Endothelial cell of umbilical vein (primary cell): ENCODE data around the gene KCNIP1. TPM values are rescaled to one million over a fixed set of nuclear protein-coding genes. Genes with fewer than 3 reads are reported as not detected.

Experiments
- BruUV-seq: library from RNA; stranded (reverse); fragments of 400-500 nt; replicated peaks from 2 replicates; lab custom pipeline; 2021; lab: Mats Ljungman, UMichigan
- CTCF ChIA-PET: fragments of 300-600, 350-600 bp; sonication (Branson Sonifier 250); formaldehyde crosslinking; loops from one replicate; lab custom pipeline; 2021; ENCODE audit warnings: antibody characterized with exemption, inconsistent platforms; lab: Charles Lee
- POLR2A ChIA-PET: fragments of 300-600, 350-600 bp; sonication (Branson Sonifier 250); formaldehyde crosslinking; loops from one replicate; lab custom pipeline; 2021; ENCODE audit warnings: antibody characterized with exemption, inconsistent platforms; lab: Charles Lee
- DNase-seq: peaks from one replicate; pipeline ENCODE4 v3.0.0-alpha.2; 2011; ENCODE audit warnings: low read depth, low spot score
- FAIRE-seq: peaks from 2 replicates; lab custom pipeline; 2011; peaks lifted over from hg19 to GRCh38; lab: Jason Lieb, UNC
- H2AFZ ChIP-seq: 2 replicates; pipeline ENCODE4 v1.6.0; 2012; ENCODE audit warnings: low read depth, low read length, control low read depth, inconsistent platforms
- H3K27ac ChIP-seq: 2 replicates; pipeline ENCODE4 v1.5.1; 2011; ENCODE audit warnings: low read depth, mild to moderate bottlenecking, control low read depth, low read length, moderate library complexity; ENCODE audit not compliant: insufficient read depth
- H3K27me3 ChIP-seq, 2 experiments: 2 replicates each; pipeline versions ENCODE4 v1.6.0 to v1.6.1; 2011; ENCODE audit warnings: low read length in 2 of 2, mixed read lengths in 1 of 2; ENCODE audit not compliant: control insufficient read depth in 2 of 2, insufficient read depth in 2 of 2
- H3K36me3 ChIP-seq, 2 experiments: 2 replicates in 1 of 2; 3 replicates in 1 of 2; pipeline ENCODE4 v1.5.1; 2011; ENCODE audit warnings: low read length in 2 of 2, mild to moderate bottlenecking in 1 of 2, moderate library complexity in 1 of 2; ENCODE audit not compliant: control insufficient read depth in 2 of 2, insufficient read depth in 2 of 2; ENCODE audit errors: extremely low read depth in 1 of 2
- H3K4me1 ChIP-seq: 3 replicates; pipeline ENCODE4 v1.5.1; 2011; ENCODE audit warnings: mild to moderate bottlenecking, low read length; ENCODE audit not compliant: control insufficient read depth, insufficient read depth; ENCODE audit errors: extremely low read depth
- H3K4me2 ChIP-seq: 2 replicates; pipeline ENCODE4 v1.6.1; 2011; ENCODE audit warnings: low read length, control low read depth, mixed read lengths; ENCODE audit not compliant: insufficient read depth
- H3K4me3 ChIP-seq, 3 experiments: fragments of 200-600 bp in 1 of 3; sonication (generic), shearing (Covaris generic) in 1 of 3; replicated peaks in 1 of 3; 2 replicates each; pipeline ENCODE4 v1.5.1; 2011 to 2016; ENCODE audit warnings: control low read depth in 3 of 3, low read length in 3 of 3, mild to moderate bottlenecking in 2 of 3, inconsistent platforms in 1 of 3, low read depth in 1 of 3, moderate library complexity in 1 of 3; ENCODE audit not compliant: insufficient read depth in 1 of 3
- H3K79me2 ChIP-seq: 2 replicates; pipeline ENCODE4 v1.6.0; 2012; ENCODE audit warnings: low read length, inconsistent platforms; ENCODE audit not compliant: control insufficient read depth, insufficient read depth
- H3K9ac ChIP-seq: replicated peaks from 2 replicates; pipeline ENCODE3; 2011; ENCODE audit warnings: low read length, control low read depth; ENCODE audit not compliant: insufficient read depth; ENCODE audit errors: extremely low read depth
- H3K9me1 ChIP-seq: replicated peaks from 3 replicates; pipeline ENCODE4 v1.6.0; 2011; ENCODE audit warnings: mild to moderate bottlenecking, low read length; ENCODE audit not compliant: control insufficient read depth, insufficient read depth; ENCODE audit errors: extremely low read depth
- H3K9me3 ChIP-seq: replicated peaks from 2 replicates; pipeline ENCODE4 v1.5.1; 2012; ENCODE audit warnings: low read length, inconsistent platforms; ENCODE audit not compliant: control insufficient read depth, insufficient read depth
- H4K20me1 ChIP-seq: replicated peaks from 2 replicates; pipeline ENCODE3; 2011; ENCODE audit warnings: mild to moderate bottlenecking, low read length; ENCODE audit not compliant: control insufficient read depth, insufficient read depth; ENCODE audit errors: extremely low read depth
- EZH2 ChIP-seq: IDR thresholded peaks from 2 replicates; pipeline ENCODE4 v1.6.1; 2012; ENCODE audit warnings: borderline replicate concordance, low read depth, mild to moderate bottlenecking, moderate library complexity, low read length, inconsistent platforms; ENCODE audit not compliant: severe bottlenecking
- FOS ChIP-seq: IDR thresholded peaks from 2 replicates; pipeline ENCODE4 v1.6.1; 2011; ENCODE audit warnings: mild to moderate bottlenecking, low read length, moderate library complexity, borderline replicate concordance; ENCODE audit not compliant: insufficient read depth
- MYC ChIP-seq: IDR thresholded peaks from one replicate; pipeline ENCODE4 v1.6.1; 2011; ENCODE audit warnings: mild to moderate bottlenecking, low read depth, low read length
- POLR2A ChIP-seq: IDR thresholded peaks from 2 replicates; pipeline ENCODE4 v1.6.1; 2012; ENCODE audit warnings: low read depth, mild to moderate bottlenecking, control low read depth, low read length
- POLR2AphosphoS5 ChIP-seq: IDR thresholded peaks from 2 replicates; pipeline ENCODE4 v1.6.1; 2012; ENCODE audit warnings: low read depth, mild to moderate bottlenecking, control low read depth, low read length, moderate library complexity; ENCODE audit not compliant: insufficient read depth
- dilution Hi-C: fragments of 300-500 bp; cut with MboI; formaldehyde crosslinking; loops from one replicate; pipeline ENCODE4 v1.15.0; 2019; ENCODE audit warnings: low sequenced_read_pairs; ENCODE audit not compliant: extremely low pct_ligation_motif_present
- intact Hi-C: fragments of 100-400 bp; cut with micrococcal nuclease; formaldehyde crosslinking; loops from one replicate; pipeline ENCODE4 v1.10.0; 2022
- polyA plus RNA-seq, 4 experiments: library from polyadenylated mRNA; depleted of rRNA in 3 of 4; stranded (reverse) in 3 of 4; unstranded in 1 of 4; fragments of >200 nt; gene quantifications; 2 replicates each; pipeline versions ENCODE4 v1.2.1 to v1.2.3, GENCODE V29; 2011 to 2012; ENCODE audit warnings: missing spikeins in 1 of 4
- total RNA-seq: library from RNA; stranded (reverse); gene quantifications from 2 replicates; pipeline ENCODE4 v1.2.3, GENCODE V29; 2021
- TF ChIP-seq, protein P1 (sequence below): IDR thresholded peaks from 2 replicates; pipeline ENCODE4 v1.6.1; 2011; ENCODE audit not compliant: insufficient read depth, insufficient read length

KCNIP1 gene
- total and polyA plus RNA-seq, 2 donors (not counting 3 experiments of a cell fraction or from before 2014, with no cell fraction given) = 0.15 TPM; not detected in 1

DNA sequence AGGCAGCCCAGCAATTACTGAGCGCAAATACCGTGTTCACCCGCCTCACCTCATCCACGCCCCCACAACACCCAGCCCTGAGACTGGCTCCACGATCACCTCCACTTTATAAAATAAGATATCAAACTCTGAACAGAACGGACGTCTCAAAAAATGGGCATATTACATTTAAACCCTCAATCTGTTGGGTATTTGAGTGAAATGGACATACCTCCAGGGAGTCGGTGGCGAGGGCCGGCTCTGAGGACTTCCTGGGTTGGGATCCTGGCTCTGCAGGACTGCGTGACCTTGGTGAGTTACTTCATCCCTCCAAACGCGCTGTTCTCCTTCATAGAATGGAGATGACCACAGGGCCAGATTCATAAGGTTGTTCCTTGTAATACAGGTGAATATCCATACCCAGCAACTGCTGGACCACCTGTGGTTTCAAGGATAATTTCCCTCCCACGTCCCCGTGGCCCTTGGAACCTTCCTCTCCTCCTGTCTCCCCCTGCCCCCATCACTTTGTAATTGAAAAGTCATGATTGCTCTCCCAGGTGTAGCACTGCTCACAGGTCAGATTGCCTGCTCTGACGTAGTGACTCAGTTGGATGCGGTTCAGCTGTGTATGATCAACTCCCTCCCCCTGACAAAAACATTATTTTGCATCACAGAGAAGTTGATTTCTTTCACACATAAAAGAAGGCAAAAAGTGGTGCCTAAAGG, 135.6 kb downstream of the KCNIP1 start:
- no peaks in the 10 kb centered on the region for H3K36me3 ChIP-seq
- FAIRE-seq = no peak
- no TSS peak for BruUV-seq
- dilution Hi-C loops (no loop called here), intact Hi-C loops (loop anchor here (2.0 kb wide), 2 partner anchors 69 to 703 kb away; no protein-coding TSS in a partner anchor)
- H3K9me1 ChIP-seq = no peaks in the 10 kb centered on the region
- peaks cover 2 to 5% of the 10 kb centered on the region in 2 experiments for H3K27me3 ChIP-seq
- TF ChIP-seq POLR2AphosphoS5 (no peak), MYC (no peak), POLR2A (no peak), FOS (no peak), EZH2 (no peak)
- TF ChIP-seq, protein P1, sequence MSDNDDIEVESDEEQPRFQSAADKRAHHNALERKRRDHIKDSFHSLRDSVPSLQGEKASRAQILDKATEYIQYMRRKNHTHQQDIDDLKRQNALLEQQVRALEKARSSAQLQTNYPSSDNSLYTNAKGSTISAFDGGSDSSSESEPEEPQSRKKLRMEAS = no peak
- H2AFZ ChIP-seq = no peak overlapping the region
- DNase-seq = no peak
- H3K9me3 ChIP-seq = no peaks in the 10 kb centered on the region
- H3K4me3 ChIP-seq = no peak overlapping the region
- H3K4me1 ChIP-seq = peaks cover 9% of the 10 kb centered on the region
- H3K9ac ChIP-seq = no peak overlapping the region
- ChIA-PET POLR2A (no interaction called here), CTCF (interaction anchor here (0.7 to 5.2 kb wide), 32 partner anchors 9 to 705 kb away, joined by 3 to 112 read pairs (median 4); no protein-coding TSS in a partner anchor)
- H3K79me2 ChIP-seq = no peaks in the 10 kb centered on the region
- H3K4me2 ChIP-seq = no peak overlapping the region
- no peaks in the 10 kb centered on the region for H4K20me1 ChIP-seq
- H3K27ac ChIP-seq = no peak overlapping the region
